ENCODE measurements around the gene WDR19.
"Not testable (repeated sequence)": the region's sequence is repeated elsewhere in the genome, so short reads cannot be mapped to it uniquely, and the experiment has no call there.

WDR19 gene

DNA sequence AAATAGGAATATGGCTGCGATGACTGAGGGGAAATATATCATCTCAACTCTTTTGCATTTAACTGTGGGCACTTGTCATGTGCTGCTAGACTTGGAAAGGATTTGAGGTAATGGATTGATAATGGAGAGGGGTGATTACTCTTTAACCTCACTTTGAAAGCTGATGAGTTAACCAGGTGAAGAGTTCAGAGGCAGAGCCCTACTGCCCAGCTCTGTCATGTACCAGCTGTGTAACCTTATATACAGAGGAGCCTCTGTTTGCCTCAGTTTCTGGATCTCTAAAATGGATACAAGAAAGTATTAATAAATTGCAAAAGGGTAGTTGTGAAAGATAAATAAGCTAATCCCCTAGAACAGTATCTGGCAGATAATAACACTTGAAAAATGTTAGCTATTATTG lies 51.5 kb downstream of the WDR19 start:
- no peak for DNase-seq

GRCh38 chr4:39235021-39235420 lies 52.7 kb downstream of the WDR19 start:
- DNase-seq: no peak

GRCh38 chr4:39235696-39236095 lies 53.4 kb downstream of the WDR19 start:
- DNase-seq: no peak

GRCh38 chr4:39237179-39237578 lies 54.9 kb downstream of the WDR19 start:
- no peak for DNase-seq

GRCh38 chr4:39243462-39243861 lies 61.1 kb downstream of the WDR19 start:
- no peak for DNase-seq

- DNase-seq: no peak
These were observed 72.9 kb downstream of the WDR19 start for GRCh38 chr4:39255266-39255665.

GRCh38 chr4:39255871-39256270 lies 73.5 kb downstream of the WDR19 start:
- DNase-seq: no peak

DNA sequence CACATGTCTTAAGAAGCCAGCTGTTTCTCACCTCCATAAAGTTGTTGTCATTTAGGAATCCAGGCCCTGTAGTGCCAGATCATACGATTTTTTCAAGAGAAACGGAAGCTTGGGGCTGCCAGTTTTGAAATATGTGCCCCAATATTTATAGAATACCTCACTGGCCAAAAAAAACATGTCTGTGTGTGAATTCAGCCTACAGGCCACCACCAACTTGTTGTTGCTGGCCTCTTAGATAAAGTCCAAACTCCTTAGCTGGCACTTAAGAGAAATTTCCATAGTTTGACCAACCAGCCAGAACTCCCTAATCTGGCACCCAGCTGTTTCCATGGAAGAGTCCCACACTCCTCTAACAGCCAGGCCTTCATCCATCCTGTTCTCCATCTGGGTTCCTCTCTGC lies 74.1 kb downstream of the WDR19 start:
- DNase-seq: no peak

- DNase-seq: no peak
These were observed 77.4 kb downstream of the WDR19 start for GRCh38 chr4:39259571-39260330.

- no peak for DNase-seq
These were observed 81.6 kb downstream of the WDR19 start for GRCh38 chr4:39263895-39264294.

DNA sequence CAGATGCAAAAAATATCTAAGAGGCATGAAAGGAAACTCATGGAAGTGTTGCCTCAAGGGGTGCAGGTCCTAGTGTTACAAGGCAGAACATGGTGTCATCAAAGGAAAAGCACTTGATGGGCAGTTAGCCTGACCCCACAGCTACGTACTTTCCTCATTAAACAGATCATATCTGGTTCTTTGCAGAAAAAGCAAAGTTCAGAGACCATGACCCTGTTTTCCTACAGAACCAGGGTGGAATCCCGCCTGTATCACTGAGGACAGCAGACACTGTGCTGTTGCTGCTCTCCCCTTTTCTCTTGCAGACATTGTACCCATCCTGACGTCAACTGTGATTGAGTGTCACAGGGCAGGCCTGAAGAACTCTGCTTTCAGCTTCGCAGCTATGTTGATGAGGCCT lies 92.2 kb downstream of the WDR19 start:
- DNase-seq: no peak

- not testable (repeated sequence) for DNase-seq
These were observed 95.3 kb downstream of the WDR19 start for GRCh38 chr4:39277661-39278060.

- no peak for DNase-seq
These were observed 96.1 kb downstream of the WDR19 start for GRCh38 chr4:39278476-39278875.

GRCh38 chr4:39279416-39279815 lies 97.1 kb downstream of the WDR19 start:
- no peak for DNase-seq

DNA sequence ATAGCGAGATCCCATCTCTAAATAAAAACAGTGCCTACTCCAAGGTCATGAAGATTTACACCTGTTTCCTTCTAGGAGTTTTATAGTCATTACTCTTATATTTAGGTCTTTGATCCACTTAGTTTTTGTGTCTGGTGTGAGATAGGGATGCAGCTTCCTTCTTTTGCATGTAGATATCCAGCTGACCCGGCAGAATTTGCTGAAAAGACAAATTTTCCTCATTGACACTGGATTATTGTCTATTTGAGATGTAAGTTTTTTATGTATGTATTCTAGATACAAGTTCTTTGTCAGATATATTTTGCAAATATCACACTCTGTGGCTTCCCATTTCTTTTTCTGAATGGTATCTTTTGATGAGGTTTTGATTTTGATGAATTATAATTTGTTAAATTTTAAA lies 98.4 kb downstream of the WDR19 start:
- DNase-seq: no peak

DNA sequence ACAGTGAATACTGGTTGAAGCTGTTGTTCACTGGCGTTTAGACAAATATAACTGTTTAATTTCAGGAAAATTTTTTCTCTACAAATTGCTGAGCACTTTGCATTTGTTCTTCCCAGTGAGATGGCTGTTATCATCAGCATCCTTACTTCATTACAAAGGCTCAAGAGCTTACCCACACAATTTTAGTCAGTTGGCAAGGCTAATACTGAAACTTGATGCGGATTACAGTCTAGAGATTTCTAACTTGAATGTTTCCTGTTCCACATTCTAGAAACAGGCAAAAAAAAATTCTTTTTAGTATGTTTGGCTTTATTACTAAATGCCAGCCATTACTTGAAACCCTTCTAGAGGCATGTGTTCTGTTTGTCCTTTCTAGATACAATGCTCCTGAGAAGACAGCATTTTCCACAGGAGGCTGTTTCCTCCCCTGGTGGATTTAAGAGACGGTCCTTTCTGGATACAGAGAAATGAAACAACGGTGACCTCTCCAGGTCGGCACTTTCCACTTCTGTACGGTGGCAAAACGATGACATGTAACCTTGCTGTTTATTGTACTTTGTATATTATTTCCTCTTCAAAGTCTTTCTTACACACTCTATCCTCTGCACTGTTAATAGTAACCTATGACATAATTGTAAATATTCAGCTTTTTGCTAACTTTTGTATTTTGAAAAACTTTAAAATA lies 102.9 kb downstream of the WDR19 start:
- DNase-seq: no peak

- no peak for DNase-seq
These were observed 103.5 kb downstream of the WDR19 start for GRCh38 chr4:39285853-39286252.

- DNase-seq: no peak
These were observed 103.9 kb downstream of the WDR19 start for GRCh38 chr4:39286263-39286662.

- DNase-seq: no peak
These were observed 104.9 kb downstream of the WDR19 start for GRCh38 chr4:39287223-39287622.

GRCh38 chr4:39291686-39292085 lies 109.4 kb downstream of the WDR19 start:
- no peak for DNase-seq

GRCh38 chr4:39292433-39292832 lies 110.1 kb downstream of the WDR19 start:
- not testable (repeated sequence) for DNase-seq

DNA sequence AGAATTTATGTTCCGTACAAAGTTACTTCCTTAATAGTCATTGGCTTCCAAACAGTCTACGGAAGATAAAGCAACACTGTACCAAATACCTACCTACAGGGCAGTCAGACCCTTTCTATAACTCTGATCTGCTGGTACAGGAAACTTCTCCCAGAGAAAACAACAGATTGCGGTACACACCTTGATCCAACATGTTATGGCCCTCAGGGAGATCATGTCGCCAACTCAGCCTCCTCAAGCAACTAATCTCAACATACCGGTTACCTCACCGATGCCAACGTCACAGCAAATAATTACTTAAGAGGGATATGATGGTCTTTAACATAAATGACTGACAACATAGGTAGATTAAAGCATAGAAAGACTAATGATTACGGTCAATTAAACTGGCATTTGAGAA lies 113.5 kb downstream of the WDR19 start:
- no peak for DNase-seq

- no peak for DNase-seq
These were observed 120.6 kb downstream of the WDR19 start for GRCh38 chr4:39302901-39303300.

DNA sequence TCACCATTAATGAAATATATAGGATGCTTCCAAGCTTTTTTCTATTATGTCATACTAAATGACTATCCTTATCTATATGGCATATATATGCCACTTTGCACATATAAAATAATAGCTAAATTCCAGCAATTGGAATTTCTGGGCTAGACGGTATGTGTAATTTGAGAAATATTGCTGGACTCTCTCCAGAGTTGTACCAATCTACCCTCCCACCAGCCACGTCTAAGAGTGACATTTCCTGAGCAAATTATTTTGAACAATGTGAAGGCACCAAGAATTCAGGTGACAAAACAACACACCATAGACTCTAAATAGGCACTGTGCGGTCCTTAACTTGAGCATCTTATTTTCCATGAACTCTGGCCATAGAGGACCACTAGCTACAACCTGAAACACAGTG lies 121.5 kb downstream of the WDR19 start:
- no peak for DNase-seq

- DNase-seq: no peak
These were observed 122.3 kb downstream of the WDR19 start for GRCh38 chr4:39304651-39305050.
